Amniotic stem cell (primary cell): Measurements from ENCODE around the gene COL15A1.

Experiments
- DNase-seq: peaks from one replicate; lab custom pipeline; 2025; lab: John Stamatoyannopoulos, UW

COL15A1 gene

GRCh38 chr9:99015448-99015847 lies 71.7 kb downstream of the COL15A1 start:
- DNase-seq: no peak

GRCh38 chr9:99015890-99016289 lies 72.2 kb downstream of the COL15A1 start:
- no peak for DNase-seq

GRCh38 chr9:99016681-99017387 lies 73.1 kb downstream of the COL15A1 start:
- no peak for DNase-seq

- DNase-seq: no peak
Observed at GRCh38 chr9:99018653-99019052, 74.9 kb downstream of the COL15A1 start.

- peak; percentile 95 for DNase-seq
Observed at GRCh38 chr9:99019510-99020331, 76.0 kb downstream of the COL15A1 start.

- DNase-seq: no peak
Observed at GRCh38 chr9:99020786-99021436, 77.2 kb downstream of the COL15A1 start.

- DNase-seq: no peak
Observed at GRCh38 chr9:99021512-99021911, 77.8 kb downstream of the COL15A1 start.

- no peak for DNase-seq
Observed at GRCh38 chr9:99023231-99023630, 79.5 kb downstream of the COL15A1 start.

GRCh38 chr9:99023831-99024230 lies 80.1 kb downstream of the COL15A1 start:
- DNase-seq: no peak

GRCh38 chr9:99024959-99025358 lies 81.3 kb downstream of the COL15A1 start:
- DNase-seq: no peak

GRCh38 chr9:99025616-99026270 lies 82.0 kb downstream of the COL15A1 start:
- no peak for DNase-seq

- no peak for DNase-seq
Observed at GRCh38 chr9:99026271-99026955, 82.7 kb downstream of the COL15A1 start.

- no peak for DNase-seq
Observed at GRCh38 chr9:99026956-99027298, 83.2 kb downstream of the COL15A1 start.

GRCh38 chr9:99027443-99027842 lies 83.7 kb downstream of the COL15A1 start:
- no peak for DNase-seq

GRCh38 chr9:99029083-99029645 lies 85.5 kb downstream of the COL15A1 start:
- DNase-seq: no peak

GRCh38 chr9:99030092-99030511 lies 86.4 kb downstream of the COL15A1 start:
- DNase-seq: peak; percentile 66

- DNase-seq: no peak
Observed at GRCh38 chr9:99030610-99031109, 87.0 kb downstream of the COL15A1 start.

- no peak for DNase-seq
Observed at GRCh38 chr9:99031319-99031718, 87.6 kb downstream of the COL15A1 start.

- DNase-seq: no peak
Observed at GRCh38 chr9:99031994-99032393, 88.3 kb downstream of the COL15A1 start.

- DNase-seq: no peak
Observed at GRCh38 chr9:99034149-99034548, 90.4 kb downstream of the COL15A1 start.

- DNase-seq: no peak
Observed at GRCh38 chr9:99035313-99035712, 91.6 kb downstream of the COL15A1 start.
